Ishikawa (cell line): ENCODE data around the gene FSTL3.

Source experiments
- CEBPB ChIP-seq: IDR thresholded peaks from 2 replicates; pipeline ENCODE4 v1.6.1; 2012
- CREB1 ChIP-seq: IDR thresholded peaks from 2 replicates; pipeline ENCODE4 v1.6.1; 2012; ENCODE audit warnings: low read depth
- EGR1 ChIP-seq: IDR thresholded peaks from 2 replicates; pipeline ENCODE4 v1.6.1; 2012
- EP300 ChIP-seq: IDR thresholded peaks from 2 replicates; pipeline ENCODE4 v1.6.1; 2012; ENCODE audit warnings: borderline replicate concordance
- NFIC ChIP-seq: IDR thresholded peaks from 2 replicates; pipeline ENCODE4 v1.6.1; 2012
- RAD21 ChIP-seq: IDR thresholded peaks from 2 replicates; pipeline ENCODE4 v1.6.1; 2012; ENCODE audit warnings: low read depth
- TAF1 ChIP-seq: IDR thresholded peaks from 2 replicates; pipeline ENCODE4 v1.6.1; 2012; ENCODE audit warnings: low read depth, mild to moderate bottlenecking
- TCF12 ChIP-seq: IDR thresholded peaks from 2 replicates; pipeline ENCODE4 v1.6.1; 2012; ENCODE audit warnings: low read depth
- TEAD4 ChIP-seq: IDR thresholded peaks from 2 replicates; pipeline ENCODE4 v1.6.1; 2012
- ZBTB7A ChIP-seq: IDR thresholded peaks from 2 replicates; pipeline ENCODE4 v1.6.1; 2012; ENCODE audit warnings: low read depth
- TF ChIP-seq, protein P1 (sequence below): IDR thresholded peaks from 2 replicates; pipeline ENCODE4 v1.6.1; 2012
- TF ChIP-seq, protein P2 (sequence below): IDR thresholded peaks from 2 replicates; pipeline ENCODE4 v1.6.1; 2012; ENCODE audit warnings: low read depth, mild to moderate bottlenecking

- TF ChIP-seq ZBTB7A, result no peak
- no peak for TF ChIP-seq EP300
- no peak for TF ChIP-seq CREB1
- TF ChIP-seq, protein P1, sequence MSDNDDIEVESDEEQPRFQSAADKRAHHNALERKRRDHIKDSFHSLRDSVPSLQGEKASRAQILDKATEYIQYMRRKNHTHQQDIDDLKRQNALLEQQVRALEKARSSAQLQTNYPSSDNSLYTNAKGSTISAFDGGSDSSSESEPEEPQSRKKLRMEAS, result no peak
- TF ChIP-seq EGR1, result no peak
- no peak for TF ChIP-seq TAF1
- TF ChIP-seq, protein P2, sequence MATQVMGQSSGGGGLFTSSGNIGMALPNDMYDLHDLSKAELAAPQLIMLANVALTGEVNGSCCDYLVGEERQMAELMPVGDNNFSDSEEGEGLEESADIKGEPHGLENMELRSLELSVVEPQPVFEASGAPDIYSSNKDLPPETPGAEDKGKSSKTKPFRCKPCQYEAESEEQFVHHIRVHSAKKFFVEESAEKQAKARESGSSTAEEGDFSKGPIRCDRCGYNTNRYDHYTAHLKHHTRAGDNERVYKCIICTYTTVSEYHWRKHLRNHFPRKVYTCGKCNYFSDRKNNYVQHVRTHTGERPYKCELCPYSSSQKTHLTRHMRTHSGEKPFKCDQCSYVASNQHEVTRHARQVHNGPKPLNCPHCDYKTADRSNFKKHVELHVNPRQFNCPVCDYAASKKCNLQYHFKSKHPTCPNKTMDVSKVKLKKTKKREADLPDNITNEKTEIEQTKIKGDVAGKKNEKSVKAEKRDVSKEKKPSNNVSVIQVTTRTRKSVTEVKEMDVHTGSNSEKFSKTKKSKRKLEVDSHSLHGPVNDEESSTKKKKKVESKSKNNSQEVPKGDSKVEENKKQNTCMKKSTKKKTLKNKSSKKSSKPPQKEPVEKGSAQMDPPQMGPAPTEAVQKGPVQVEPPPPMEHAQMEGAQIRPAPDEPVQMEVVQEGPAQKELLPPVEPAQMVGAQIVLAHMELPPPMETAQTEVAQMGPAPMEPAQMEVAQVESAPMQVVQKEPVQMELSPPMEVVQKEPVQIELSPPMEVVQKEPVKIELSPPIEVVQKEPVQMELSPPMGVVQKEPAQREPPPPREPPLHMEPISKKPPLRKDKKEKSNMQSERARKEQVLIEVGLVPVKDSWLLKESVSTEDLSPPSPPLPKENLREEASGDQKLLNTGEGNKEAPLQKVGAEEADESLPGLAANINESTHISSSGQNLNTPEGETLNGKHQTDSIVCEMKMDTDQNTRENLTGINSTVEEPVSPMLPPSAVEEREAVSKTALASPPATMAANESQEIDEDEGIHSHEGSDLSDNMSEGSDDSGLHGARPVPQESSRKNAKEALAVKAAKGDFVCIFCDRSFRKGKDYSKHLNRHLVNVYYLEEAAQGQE, result no peak
- TF ChIP-seq TCF12, result no peak
- no peak for TF ChIP-seq TEAD4
- TF ChIP-seq RAD21, result no peak
- no peak for TF ChIP-seq NFIC
- TF ChIP-seq CEBPB, result no peak
Observed at GRCh38 chr19:651991-652390, 24.2 kb upstream of the FSTL3 start.
